Smooth muscle cell (in vitro differentiated cells): ENCODE measurements around the gene PRKCB. TPM values are rescaled to one million over a fixed set of nuclear protein-coding genes. Genes with fewer than 3 reads are reported as not detected.

ENCODE experiments used
- DNase-seq: peaks from one replicate; lab custom pipeline; 2025; ENCODE audit not compliant: unreplicated experiment; lab: John Stamatoyannopoulos, UW
- H2AFZ ChIP-seq: fragments of 200-600 bp; sonication (generic); 2 replicates; pipeline ENCODE4 v1.6.0; 2016; ENCODE audit warnings: antibody characterized with exemption, low read depth, mild to moderate bottlenecking
- H3F3A ChIP-seq: fragments of 200-600 bp; sonication (generic); 2 replicates; pipeline ENCODE4 v1.6.0; 2017; ENCODE audit warnings: antibody characterized with exemption, low read depth
- H3K27ac ChIP-seq: fragments of 200-600 bp; sonication (generic); 2 replicates; pipeline ENCODE4 v1.5.1; 2016; ENCODE audit warnings: low read depth, mild to moderate bottlenecking
- H3K27me3 ChIP-seq: fragments of 200-600 bp; sonication (generic); 2 replicates; pipeline ENCODE4 v1.6.1; 2016; ENCODE audit warnings: low read depth, mild to moderate bottlenecking
- H3K36me3 ChIP-seq: fragments of 200-600 bp; sonication (generic); 2 replicates; pipeline ENCODE4 v1.5.1; 2016; ENCODE audit warnings: low read depth
- H3K4me1 ChIP-seq: fragments of 200-600 bp; sonication (generic); 2 replicates; pipeline ENCODE4 v1.5.1; 2016; ENCODE audit warnings: low read depth
- H3K4me2 ChIP-seq: fragments of 200-600 bp; sonication (generic); 2 replicates; pipeline ENCODE4 v1.6.0; 2016; ENCODE audit warnings: mild to moderate bottlenecking
- H3K4me3 ChIP-seq: fragments of 200-600 bp; sonication (generic); 2 replicates; pipeline ENCODE4 v1.5.1; 2016; ENCODE audit warnings: mild to moderate bottlenecking
- H3K79me2 ChIP-seq: fragments of 200-600 bp; sonication (generic); 2 replicates; pipeline ENCODE4 v1.6.0; 2016; ENCODE audit warnings: low read depth, mild to moderate bottlenecking
- H3K9ac ChIP-seq: fragments of 200-600 bp; sonication (generic); 2 replicates; pipeline ENCODE4 v1.6.0; 2016; ENCODE audit warnings: low read depth
- H3K9me3 ChIP-seq: fragments of 200-600 bp; sonication (generic); replicated peaks from 2 replicates; pipeline ENCODE4 v1.5.1; 2016; ENCODE audit warnings: low read depth
- H4K20me1 ChIP-seq: fragments of 200-600 bp; sonication (generic); 2 replicates; pipeline ENCODE4 v1.6.0; 2016; ENCODE audit warnings: low read depth
- WGBS: methylation state at CpG from one replicate; pipeline ENCODE4 v1.1.7; 2016; ENCODE audit warnings: low lambda C conversion rate; 5-methylcytosine and 5-hydroxymethylcytosine counted together
- polyA plus RNA-seq: library from polyadenylated mRNA; unstranded; fragments of >200 nt; fragmentation: Nextera tagmentation; extraction: Ambion mirVana; gene quantifications from 2 replicates; pipeline ENCODE4 v1.2.1, GENCODE V29; 2016
- total RNA-seq: library from RNA; depleted of rRNA; stranded (reverse); fragments of >200 nt; gene quantifications from 2 replicates; pipeline ENCODE4 v1.2.3, GENCODE V29; 2014
- TF ChIP-seq, protein P1 (sequence below): fragments of 200-600 bp; sonication (generic); IDR thresholded peaks from 2 replicates; pipeline ENCODE4 v1.5.1; 2017; ENCODE audit warnings: borderline replicate concordance, mild to moderate bottlenecking, antibody characterized with exemption; ENCODE audit not compliant: insufficient read depth, poor library complexity, severe bottlenecking

Gene PRKCB
- total and polyA plus RNA-seq, 2 experiments from 2014 or later = 0.36 TPM; not detected in 1

DNA sequence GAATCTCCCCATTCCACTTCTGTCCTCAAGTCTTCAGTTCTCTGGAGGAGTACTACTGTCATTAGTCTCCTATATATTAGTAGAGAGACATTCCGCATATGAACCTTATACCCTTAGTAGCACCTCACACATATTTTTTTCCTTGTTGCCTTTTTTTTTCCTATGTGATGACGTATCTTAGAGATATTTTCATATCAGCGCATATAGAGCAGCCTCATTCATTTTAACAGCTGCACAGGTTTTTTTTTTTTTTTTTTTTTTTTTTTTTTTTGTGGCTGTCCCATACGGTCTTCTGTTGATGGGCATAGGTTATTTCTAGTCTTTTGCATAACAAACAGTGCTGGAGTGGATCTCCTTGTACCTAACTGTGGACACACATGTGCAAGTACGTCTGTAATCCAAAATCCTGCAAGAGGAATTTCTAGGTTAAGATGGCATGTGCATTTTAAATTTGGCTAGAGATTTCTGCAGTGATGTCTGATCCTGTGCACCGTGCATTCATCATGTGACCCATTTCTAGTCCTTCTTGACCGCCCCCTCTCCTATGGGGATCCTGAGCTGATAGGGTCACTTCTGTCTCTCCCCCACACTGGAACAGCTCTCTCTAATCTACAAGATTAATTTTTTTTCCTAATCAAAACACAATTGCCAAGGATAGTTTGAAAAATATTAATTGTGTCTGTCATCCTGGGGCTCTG lies 64.8 kb downstream of the PRKCB start:
- DNase-seq = no peak
- Histone ChIP-seq H3K9ac (no peak overlapping the region), H3F3A (peaks cover 9% of the 10 kb centered on the region), H3K27me3 (peaks cover 7% of the 10 kb centered on the region), H3K9me3 (no peaks in the 10 kb centered on the region), H3K4me2 (peak overlapping the region; percentile 48), H4K20me1 (no peaks in the 10 kb centered on the region), H3K4me1 (peaks cover 16% of the 10 kb centered on the region), H3K79me2 (no peaks in the 10 kb centered on the region), H2AFZ (no peak overlapping the region), H3K36me3 (no peaks in the 10 kb centered on the region), H3K4me3 (no peak overlapping the region), H3K27ac (no peak overlapping the region)
- TF ChIP-seq, protein P1, sequence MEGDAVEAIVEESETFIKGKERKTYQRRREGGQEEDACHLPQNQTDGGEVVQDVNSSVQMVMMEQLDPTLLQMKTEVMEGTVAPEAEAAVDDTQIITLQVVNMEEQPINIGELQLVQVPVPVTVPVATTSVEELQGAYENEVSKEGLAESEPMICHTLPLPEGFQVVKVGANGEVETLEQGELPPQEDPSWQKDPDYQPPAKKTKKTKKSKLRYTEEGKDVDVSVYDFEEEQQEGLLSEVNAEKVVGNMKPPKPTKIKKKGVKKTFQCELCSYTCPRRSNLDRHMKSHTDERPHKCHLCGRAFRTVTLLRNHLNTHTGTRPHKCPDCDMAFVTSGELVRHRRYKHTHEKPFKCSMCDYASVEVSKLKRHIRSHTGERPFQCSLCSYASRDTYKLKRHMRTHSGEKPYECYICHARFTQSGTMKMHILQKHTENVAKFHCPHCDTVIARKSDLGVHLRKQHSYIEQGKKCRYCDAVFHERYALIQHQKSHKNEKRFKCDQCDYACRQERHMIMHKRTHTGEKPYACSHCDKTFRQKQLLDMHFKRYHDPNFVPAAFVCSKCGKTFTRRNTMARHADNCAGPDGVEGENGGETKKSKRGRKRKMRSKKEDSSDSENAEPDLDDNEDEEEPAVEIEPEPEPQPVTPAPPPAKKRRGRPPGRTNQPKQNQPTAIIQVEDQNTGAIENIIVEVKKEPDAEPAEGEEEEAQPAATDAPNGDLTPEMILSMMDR = no peak
- 91% methylated on average over 7 of the region's 7 CpGs for WGBS

DNA sequence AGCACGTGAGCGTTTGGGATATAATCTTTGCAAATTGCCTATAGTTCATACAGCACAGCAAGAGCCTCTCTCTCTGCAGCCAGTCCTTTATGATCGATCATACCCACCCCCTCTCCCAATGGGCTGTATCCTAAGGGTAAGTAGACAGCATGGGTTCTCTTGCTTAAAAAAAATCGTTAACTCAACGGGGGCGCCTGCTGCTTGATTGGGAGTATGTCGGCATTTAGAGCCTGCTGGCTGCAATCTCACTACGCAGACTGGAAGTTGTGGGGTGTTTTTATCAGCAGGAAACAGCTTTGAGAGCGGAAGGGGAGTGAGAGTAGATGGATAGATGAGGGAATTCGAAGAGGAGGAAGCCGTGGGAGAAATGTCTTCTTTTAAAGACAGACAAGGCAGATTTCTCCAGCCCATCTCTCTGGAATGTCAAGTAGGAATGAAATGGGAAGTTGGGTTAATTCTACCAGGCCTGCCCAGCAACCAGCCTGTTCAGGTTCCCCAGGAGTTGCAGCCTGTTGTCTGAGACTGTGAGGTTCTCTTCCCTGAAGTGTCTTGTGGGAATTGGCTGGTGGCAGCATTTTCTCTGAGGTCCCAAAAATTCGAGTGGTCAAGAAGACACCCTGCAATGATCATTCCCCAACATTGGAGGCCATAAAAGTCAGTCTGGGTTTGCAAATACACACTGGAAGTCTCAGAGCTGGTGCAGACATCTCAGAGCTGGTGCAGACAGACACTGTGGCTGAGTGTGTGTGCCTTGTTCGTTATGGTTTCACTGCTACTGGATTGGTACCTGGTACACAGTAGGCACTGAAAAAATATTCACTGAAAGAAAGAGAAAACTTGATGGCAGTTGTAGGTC lies 65.6 kb downstream of the PRKCB start:
- Histone ChIP-seq H4K20me1 (no peaks in the 10 kb centered on the region), H3K4me2 (peak overlapping the region; percentile 48), H3K27me3 (peaks cover 1% of the 10 kb centered on the region), H3K27ac (no peak overlapping the region), H3K4me3 (no peak overlapping the region), H3K9ac (no peak overlapping the region), H3K79me2 (no peaks in the 10 kb centered on the region), H3F3A (peaks cover 9% of the 10 kb centered on the region), H3K4me1 (peaks cover 16% of the 10 kb centered on the region), H2AFZ (peak overlapping the region; percentile 77), H3K9me3 (no peaks in the 10 kb centered on the region), H3K36me3 (no peaks in the 10 kb centered on the region)
- WGBS = 50% methylated on average over 13 of the region's 13 CpGs
- DNase-seq = no peak
- TF ChIP-seq, protein P1 = no peak

DNA sequence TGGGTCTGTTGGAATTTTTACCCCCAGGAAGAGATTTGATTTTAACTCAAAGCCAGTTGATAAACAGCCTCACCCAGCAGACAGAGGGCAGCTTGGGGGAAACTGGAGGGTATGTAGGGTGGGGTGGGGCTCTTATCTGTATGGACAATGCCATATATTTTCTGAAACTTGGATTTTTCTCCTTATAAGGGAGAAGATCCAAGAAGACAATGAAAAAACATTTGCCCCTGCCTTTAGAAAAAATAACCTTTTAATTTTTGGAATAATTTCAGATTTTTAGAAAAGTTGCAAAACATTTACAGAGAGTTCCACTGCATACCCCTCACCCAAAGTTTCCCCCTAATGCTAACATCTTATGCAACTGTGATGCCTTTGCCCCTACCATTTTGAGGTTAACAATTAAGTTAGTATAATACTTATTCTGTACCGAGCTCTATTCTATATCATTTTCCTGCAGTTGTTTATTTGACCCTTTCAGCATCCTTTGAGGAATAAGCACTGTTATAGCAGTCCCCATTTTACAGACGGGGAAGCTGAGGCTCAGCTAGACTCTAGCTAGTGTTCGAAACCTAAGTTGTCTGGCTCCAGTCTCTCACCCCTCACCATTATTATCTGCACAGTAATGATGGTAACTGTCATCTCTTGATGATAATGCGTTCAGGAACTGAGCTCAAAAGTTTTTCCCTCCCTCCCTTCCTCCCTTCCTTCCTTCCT lies 66.4 kb downstream of the PRKCB start:
- no peak overlapping the region for H3K4me2 ChIP-seq
- DNase-seq = no peak
- no peaks in the 10 kb centered on the region for H3K79me2 ChIP-seq
- WGBS = 96% methylated on average over 4 of the region's 4 CpGs
- H4K20me1 ChIP-seq = no peaks in the 10 kb centered on the region
- H3K4me1 ChIP-seq = peaks cover 16% of the 10 kb centered on the region
- no peak overlapping the region for H3K9ac ChIP-seq
- no peaks in the 10 kb centered on the region for H3K36me3 ChIP-seq
- H3K27me3 ChIP-seq = no peaks in the 10 kb centered on the region
- H3K4me3 ChIP-seq = no peak overlapping the region
- no peak overlapping the region for H3K27ac ChIP-seq
- H2AFZ ChIP-seq = no peak overlapping the region
- H3K9me3 ChIP-seq = no peaks in the 10 kb centered on the region
- TF ChIP-seq, protein P1 = no peak
- peaks cover 9% of the 10 kb centered on the region for H3F3A ChIP-seq
